WTC11 (cell line): ENCODE results near the gene NAA40. TPM values are rescaled to one million over a fixed set of nuclear protein-coding genes. Genes with fewer than 3 reads are reported as not detected.

ENCODE experiments used
- ATAC-seq: fragments of 200-7000 bp; cut with Tn5 transposase; 2 replicates; pipeline ENCODE4 v1.10.0; 2021; ENCODE audit warnings: mild to moderate bottlenecking, moderate library complexity
- CTCF ChIA-PET: fragments of 300-600 bp; sonication (Branson Sonifier 250); formaldehyde crosslinking; loops from one replicate; lab custom pipeline; 2021; ENCODE audit warnings: antibody characterized with exemption; lab: Charles Lee
- POLR2A ChIA-PET: fragments of 350-600 bp; sonication (Branson Sonifier 250); formaldehyde crosslinking; loops from one replicate; lab custom pipeline; 2021; ENCODE audit warnings: antibody characterized with exemption; lab: Charles Lee
- DNase-seq: peaks from one replicate; pipeline ENCODE4 v3.0.0; 2021; ENCODE audit warnings: low spot score
- H3K27ac Mint-ChIP-seq: 2 replicates; pipeline ENCODE4 v1.8.0; 2021; ENCODE audit warnings: mixed read lengths
- H3K27me3 Mint-ChIP-seq: 2 replicates; pipeline ENCODE4 v1.8.0; 2021; ENCODE audit warnings: low read depth, mild to moderate bottlenecking, moderate library complexity, mixed read lengths
- H3K36me3 Mint-ChIP-seq: 2 replicates; pipeline ENCODE4 v1.8.0; 2021; ENCODE audit warnings: mixed read lengths
- H3K4me1 Mint-ChIP-seq: 2 replicates; pipeline ENCODE4 v1.8.0; 2022; ENCODE audit warnings: mixed read lengths
- H3K4me3 Mint-ChIP-seq: 2 replicates; pipeline ENCODE4 v1.8.0; 2021; ENCODE audit warnings: mild to moderate bottlenecking, moderate library complexity, mixed read lengths
- H3K9me3 Mint-ChIP-seq: 2 replicates; pipeline ENCODE4 v1.8.0; 2021; ENCODE audit warnings: mixed read lengths
- ARID4B ChIP-seq: sonication (generic); formaldehyde crosslinking; IDR thresholded peaks from 2 replicates; pipeline ENCODE4 v1.8.0; 2023; ENCODE audit warnings: missing genetic modification reagents, mild to moderate bottlenecking, borderline replicate concordance
- ATF1 ChIP-seq: sonication (generic); formaldehyde crosslinking; IDR thresholded peaks from 2 replicates; pipeline ENCODE4 v1.8.1; 2023; ENCODE audit warnings: mild to moderate bottlenecking, moderate library complexity, missing genetic modification reagents
- CDX4 ChIP-seq: fragments of 250-450 bp; sonication (Bioruptor Pico); IDR thresholded peaks from 2 replicates; pipeline ENCODE4 v1.9.0; 2021; ENCODE audit warnings: moderate library complexity, mild to moderate bottlenecking, inconsistent platforms, borderline replicate concordance
- CREM ChIP-seq: sonication (generic); formaldehyde crosslinking; IDR thresholded peaks from 2 replicates; pipeline ENCODE4 v1.8.1; 2022; ENCODE audit warnings: mild to moderate bottlenecking, missing genetic modification reagents, moderate library complexity
- GTF2I ChIP-seq: fragments of 250-450 bp; sonication (Bioruptor Pico); conservative IDR thresholded peaks from 2 replicates; pipeline ENCODE4 v1.4.0; 2021; ENCODE audit warnings: mild to moderate bottlenecking
- HMGXB4 ChIP-seq: sonication (generic); formaldehyde crosslinking; IDR thresholded peaks from 2 replicates; pipeline ENCODE4 v1.8.1; 2023; ENCODE audit warnings: mild to moderate bottlenecking, moderate library complexity, missing genetic modification reagents
- IRF2 ChIP-seq: sonication (generic); formaldehyde crosslinking; IDR thresholded peaks from 2 replicates; pipeline ENCODE4 v1.8.0; 2022; ENCODE audit warnings: low read depth, missing genetic modification reagents, borderline replicate concordance
- JAZF1 ChIP-seq: fragments of 250-450 bp; sonication (Bioruptor Pico); IDR thresholded peaks from 2 replicates; pipeline ENCODE4 v1.9.0; 2021; ENCODE audit warnings: moderate library complexity, mild to moderate bottlenecking, inconsistent platforms
- KAT7 ChIP-seq: sonication (generic); formaldehyde crosslinking; IDR thresholded peaks from 2 replicates; pipeline ENCODE4 v1.8.1; 2023; ENCODE audit warnings: missing genetic modification reagents, mild to moderate bottlenecking, borderline replicate concordance
- MAX ChIP-seq: sonication (generic); formaldehyde crosslinking; IDR thresholded peaks from 2 replicates; pipeline ENCODE4 v1.8.0; 2022; ENCODE audit warnings: mild to moderate bottlenecking, missing genetic modification reagents
- NFE2L1 ChIP-seq: sonication (generic); formaldehyde crosslinking; IDR thresholded peaks from 2 replicates; pipeline ENCODE4 v1.8.1; 2023; ENCODE audit warnings: missing genetic modification reagents
- NR1H2 ChIP-seq: sonication (generic); formaldehyde crosslinking; IDR thresholded peaks from 2 replicates; pipeline ENCODE4 v1.9.0; 2021; ENCODE audit warnings: mild to moderate bottlenecking, moderate library complexity, missing genetic modification reagents
- OVOL2 ChIP-seq: fragments of 250-450 bp; sonication (Bioruptor Pico); IDR thresholded peaks from 2 replicates; pipeline ENCODE4 v1.9.0; 2021; ENCODE audit warnings: mild to moderate bottlenecking, borderline replicate concordance
- PRDM15 ChIP-seq: sonication (generic); formaldehyde crosslinking; IDR thresholded peaks from 2 replicates; pipeline ENCODE4 v1.8.0; 2022; ENCODE audit warnings: missing genetic modification reagents
- SOX15 ChIP-seq: fragments of 250-450 bp; sonication (Bioruptor Pico); IDR thresholded peaks from 2 replicates; pipeline ENCODE4 v1.9.0; 2021; ENCODE audit warnings: mild to moderate bottlenecking
- SP1 ChIP-seq: sonication (generic); formaldehyde crosslinking; conservative IDR thresholded peaks from 2 replicates; pipeline ENCODE4 v1.8.1; 2022; ENCODE audit warnings: missing genetic modification reagents
- TEAD4 ChIP-seq: sonication (generic); formaldehyde crosslinking; IDR thresholded peaks from 2 replicates; pipeline ENCODE4 v1.8.0; 2022; ENCODE audit warnings: mild to moderate bottlenecking, missing genetic modification reagents
- USF2 ChIP-seq: sonication (generic); formaldehyde crosslinking; IDR thresholded peaks from 2 replicates; pipeline ENCODE4 v1.8.1; 2023; ENCODE audit warnings: mild to moderate bottlenecking, missing genetic modification reagents, moderate library complexity
- ZNF138 ChIP-seq: sonication (generic); formaldehyde crosslinking; conservative IDR thresholded peaks from 2 replicates; pipeline ENCODE4 v1.8.1; 2022; ENCODE audit warnings: mild to moderate bottlenecking, moderate library complexity, missing genetic modification reagents
- ZNF263 ChIP-seq: sonication (generic); formaldehyde crosslinking; IDR thresholded peaks from 2 replicates; pipeline ENCODE4 v1.8.1; 2022; ENCODE audit warnings: low read depth, mild to moderate bottlenecking, moderate library complexity, missing genetic modification reagents
- total RNA-seq: library from RNA; stranded (reverse); gene quantifications from 3 replicates; pipeline ENCODE4 v1.2.3, GENCODE V29; 2021

NAA40 gene
- total RNA-seq, 1 experiment from 2014 or later: 31.8 TPM

- TF ChIP-seq IRF2 (CRISPR knock-in tag) (no peak), GTF2I (no peak), SOX15 (CRISPR knock-in tag) (no peak), NR1H2 (CRISPR knock-in tag) (no peak), TEAD4 (no peak), ZNF263 (CRISPR knock-in tag) (0 out of 2 replicates have a peak, but pooled peaks have one; percentile 40), JAZF1 (CRISPR knock-in tag) (no peak), CDX4 (CRISPR knock-in tag) (no peak), HMGXB4 (CRISPR knock-in tag) (no peak), KAT7 (CRISPR knock-in tag) (no peak), NFE2L1 (no peak; the same call in 1 of the 2 replicates), ATF1 (CRISPR knock-in tag) (peak; percentile 44; the same call in 1 of the 2 replicates)
Observed at GRCh38 chr11:63998558-63999348, 60.0 kb downstream of the NAA40 start (continued).

GRCh38 chr11:63999349-64000025 is 60.7 kb downstream of the NAA40 start:
- no peak overlapping the region for H3K27ac Mint-ChIP-seq
- POLR2A ChIA-PET: interaction anchor here (0.8 to 1.8 kb wide), 6 partner anchors 17 to 272 kb away, joined by 3 to 7 read pairs (median 4); no protein-coding TSS in a partner anchor
- H3K4me1 Mint-ChIP-seq: peaks cover 11% of the 10 kb centered on the region
- H3K36me3 Mint-ChIP-seq: peaks cover 15% of the 10 kb centered on the region
- peaks cover 35% of the 10 kb centered on the region for H3K27me3 Mint-ChIP-seq
- peak overlapping the region; percentile 64 for H3K4me3 Mint-ChIP-seq
- CTCF ChIA-PET: interaction anchor here (0.6 to 5.4 kb wide), 52 partner anchors 9 to 1075 kb away, joined by 3 to 75 read pairs (median 5); partner anchors contain the start of genes COX8A, FERMT3, FLRT1 and MARK2
- ATAC-seq (peak; percentile 54), DNase-seq (peak; percentile 86)
- H3K9me3 Mint-ChIP-seq: no peaks in the 10 kb centered on the region
- TF ChIP-seq SP1 (CRISPR knock-in tag): peak; percentile 74
- TF ChIP-seq OVOL2 (CRISPR knock-in tag): no peak
- TF ChIP-seq CDX4 (CRISPR knock-in tag): no peak
- TF ChIP-seq MAX (CRISPR knock-in tag): peak; percentile 71; the same call in 1 of the 2 replicates
- peak; percentile 70; the same call in 1 of the 2 replicates for TF ChIP-seq ARID4B
- TF ChIP-seq ZNF138: peak; percentile 63; the same call in 1 of the 2 replicates
- TF ChIP-seq PRDM15 (CRISPR knock-in tag): peak; percentile 50; the same call in 1 of the 2 replicates
- TF ChIP-seq USF2: peak; percentile 23
- TF ChIP-seq ZNF263 (CRISPR knock-in tag): peak; percentile 54; the same call in 1 of the 2 replicates
- TF ChIP-seq IRF2 (CRISPR knock-in tag): no peak
- TF ChIP-seq CREM (CRISPR knock-in tag): 0 out of 2 replicates have a peak, but pooled peaks have one; percentile 19
